ENCODE results near the gene PCP4. TPM values are rescaled to one million over a fixed set of nuclear protein-coding genes. Genes with fewer than 3 reads are reported as not detected.

PCP4 gene
- total RNA-seq, 1 experiment from 2014 or later, result 0.77 TPM

GRCh38 chr21:39852726-39853500 is 14.3 kb upstream of the PCP4 start:
- Histone ChIP-seq H3K9me3 (ENCODE audit: control insufficient read depth, low read depth, low read length) (no peaks in the 10 kb centered on the region), H3K79me1 (ENCODE audit: insufficient read depth, low read depth, low read length, poor library complexity, severe bottlenecking) (no peaks in the 10 kb centered on the region), H3K4me2 (ENCODE audit: insufficient read depth, insufficient read length, low read length) (no peak overlapping the region), H3K4me1 (ENCODE audit: insufficient read depth, low read length) (peaks cover 5% of the 10 kb centered on the region; the same call in 1 of the 2 replicates), H2BK15ac (ENCODE audit: low read depth, low read length) (no peak overlapping the region), H4K20me1 (ENCODE audit: control insufficient read depth, insufficient read depth, insufficient read length) (no peaks in the 10 kb centered on the region), H3K9ac (ENCODE audit: extremely low read depth, insufficient read length, low read length) (no peak overlapping the region), H3K27me3 (ENCODE audit: insufficient read depth, low read length) (no peaks in the 10 kb centered on the region), H2BK120ac (ENCODE audit: low read depth, low read length, poor library complexity, severe bottlenecking) (no peak overlapping the region), H3K27ac (ENCODE audit: insufficient read length, low read depth, low read length) (no peak overlapping the region), H3K18ac (ENCODE audit: insufficient read length, low read depth, low read length) (no peak overlapping the region), H3K23ac (ENCODE audit: insufficient read length, low read depth, low read length) (no peak overlapping the region), H3K23me2 (ENCODE audit: insufficient read length, low read depth, low read length, poor library complexity, severe bottlenecking) (no peaks in the 10 kb centered on the region), H3K79me2 (ENCODE audit: insufficient read depth, low read length) (no peaks in the 10 kb centered on the region), H3K56ac (ENCODE audit: insufficient read length, low read depth, low read length) (no peak overlapping the region), H3T11ph (ENCODE audit: low read length) (no peak overlapping the region), H2AK5ac (ENCODE audit: insufficient read length, low read length) (no peak overlapping the region), H2BK12ac (ENCODE audit: insufficient read length, low read depth, low read length) (no peak overlapping the region), H4K8ac (replicated peaks; ENCODE audit: insufficient read length, low read depth, low read length) (no peak overlapping the region), H2BK20ac (ENCODE audit: low read depth, low read length, poor library complexity, severe bottlenecking) (no peak overlapping the region), H2BK5ac (ENCODE audit: insufficient read length, low read length) (no peak overlapping the region), H2AFZ (ENCODE audit: low read length) (no peak overlapping the region), H3K4ac (ENCODE audit: low read depth, low read length) (no peak overlapping the region), H4K5ac (ENCODE audit: insufficient read length, low read depth, low read length) (no peak overlapping the region), H4K91ac (ENCODE audit: insufficient read length, low read depth, low read length) (no peak overlapping the region), H3K14ac (ENCODE audit: insufficient read depth, low read length) (no peak overlapping the region; the same call in 1 of the 2 replicates)
- Mint-ChIP-seq H3K9me3 (peaks cover 3 to 7% of the 10 kb centered on the region in 2 experiments; a peak in 4 of 5 replicates), H3K4me3 (no peak overlapping the region), H3K27me3 (ENCODE audit: low read depth) (no peaks in the 10 kb centered on the region; the same call in 1 of the 2 replicates), H3K36me3 (ENCODE audit: insufficient read depth in 1 of 3, low read depth in 3 of 3) (peaks cover 0 to 7% (median 0%) of the 10 kb centered on the region in 3 experiments; a peak in 3 of 7 replicates), H3K27ac (no peak overlapping the region), H3K4me1 (peaks cover 15 to 19% of the 10 kb centered on the region in 2 experiments)
- no peak for TF ChIP-seq CTCF (conservative IDR thresholded peaks at IDR 0.05)
- no CpG with 5 or more reads among the region's 14 CpGs for WGBS (ENCODE audit: extremely low coverage, insufficient read length, low lambda C conversion rate)
- no peak for DNase-seq

All from H9 (cell line).